Lung (tissue), 12 donors: Measurements from ENCODE around the gene PRKCQ. TPM values are rescaled to one million over a fixed set of nuclear protein-coding genes. Genes with fewer than 3 reads are reported as not detected.

ENCODE experiments used
- ATAC-seq: fragments of 200-7000 bp; cut with Tn5 transposase; one replicate; pipeline ENCODE4 v1.9.1; 2020; ENCODE audit warnings: moderate number of reproducible peaks; ENCODE audit not compliant: insufficient read depth, low FRiP score
- DNase-seq, 3 donors: peaks; one replicate each; pipeline ENCODE4 v3.0.0-alpha.2; 2013 to 2017
- H3K27ac ChIP-seq, 2 donors: one replicate each; pipeline ENCODE4 v1.5.1; 2013; ENCODE audit warnings: mild to moderate bottlenecking in 2 of 2, moderate library complexity in 2 of 2, control low read depth in 1 of 2, inconsistent platforms in 1 of 2, low read depth in 1 of 2, low read length in 1 of 2
- H3K27me3 ChIP-seq, 3 donors: one replicate each; pipeline ENCODE4 v1.5.1; 2013; ENCODE audit warnings: low read length in 2 of 3; ENCODE audit not compliant: control insufficient read depth in 3 of 3, insufficient read depth in 3 of 3
- H3K36me3 ChIP-seq, 4 donors: one replicate each; pipeline ENCODE4 v1.5.1; 2013; ENCODE audit warnings: low read length in 4 of 4, mild to moderate bottlenecking in 1 of 4, moderate library complexity in 1 of 4; ENCODE audit not compliant: control insufficient read depth in 4 of 4, insufficient read depth in 4 of 4
- H3K4me1 ChIP-seq, 5 donors: one replicate each; pipeline ENCODE4 v1.5.1; 2013; ENCODE audit warnings: low read length in 5 of 5, mild to moderate bottlenecking in 2 of 5, moderate library complexity in 1 of 5; ENCODE audit not compliant: control insufficient read depth in 5 of 5, insufficient read depth in 5 of 5
- H3K4me3 ChIP-seq: one replicate; pipeline ENCODE4 v1.5.1; 2013; ENCODE audit warnings: mild to moderate bottlenecking, control low read depth, moderate library complexity
- H3K9ac ChIP-seq, 2 donors: one replicate each; pipeline ENCODE4 v1.5.1; 2013; ENCODE audit warnings: low read length in 2 of 2, control low read depth in 1 of 2; ENCODE audit not compliant: insufficient read depth in 1 of 2
- H3K9me3 ChIP-seq, 4 donors: one replicate each; pipeline ENCODE4 v1.5.1; 2013; ENCODE audit warnings: low read length in 3 of 4, mild to moderate bottlenecking in 1 of 4, moderate library complexity in 1 of 4; ENCODE audit not compliant: control insufficient read depth in 4 of 4, insufficient read depth in 3 of 4
- CTCF ChIP-seq: IDR thresholded peaks from 2 replicates; pipeline ENCODE4 v1.5.1; 2012; ENCODE audit warnings: mild to moderate bottlenecking; ENCODE audit errors: control extremely low read depth, extremely low read depth
- WGBS, 2 donors: extraction: QIAGEN DNeasy Blood & Tissue Kit; methylation state at CpG; one replicate each; pipeline ENCODE4 v1.1.7; 2013; 5-methylcytosine and 5-hydroxymethylcytosine counted together
- polyA plus RNA-seq, 2 donors: library from polyadenylated mRNA; stranded (reverse); fragments of 200-250 nt; gene quantifications; one replicate each; pipeline ENCODE4 v1.2.1, GENCODE V29; 2013
- total RNA-seq, 2 donors: library from RNA; depleted of rRNA in 1 of 2; stranded (reverse); fragments of >200 nt in 1 of 2; gene quantifications; one replicate each; pipeline ENCODE4 v1.2.1, GENCODE V29; 2014 to 2021
- donor health status: control.
- donor health status: control.
- donor health status: Bipolar disorder and iron deficiency.
- donor health status: healthy.
- donor health status: DM: yes; HTN: yes; CAD: no.

PRKCQ gene
- total and polyA plus RNA-seq, 4 donors = 2.8 to 9.1 (median 7.2) TPM

- WGBS, 2 donors = 88 to 94% methylated on average over 4 of the region's 4 CpGs
- TF ChIP-seq CTCF = no peak
- Histone ChIP-seq H3K27me3 (peaks cover 0 to 3% (median 0%) of the 10 kb centered on the region in 3 donors), H3K4me1 (no peaks in the 10 kb centered on the region), H3K27ac (no peak overlapping the region), H3K9me3 (no peaks in the 10 kb centered on the region), H3K9ac (no peak overlapping the region), H3K4me3 (no peak overlapping the region), H3K36me3 (peaks cover 0 to 3% (median 0%) of the 10 kb centered on the region in 4 donors)
- DNase-seq (no peak), ATAC-seq (no peak)
Observed at GRCh38 chr10:6423004-6423403, 157.1 kb downstream of the PRKCQ start.

- H3K27ac ChIP-seq = no peak overlapping the region
- 77 to 83% methylated on average over 2 of the region's 2 CpGs for WGBS, 2 donors
- H3K9me3 ChIP-seq = no peaks in the 10 kb centered on the region
- H3K27me3 ChIP-seq = peaks cover 0 to 3% (median 0%) of the 10 kb centered on the region in 3 donors
- H3K4me1 ChIP-seq = no peaks in the 10 kb centered on the region
- no peak for DNase-seq
- no peak for TF ChIP-seq CTCF
- no peaks in the 10 kb centered on the region for H3K36me3 ChIP-seq
- no peak overlapping the region for H3K4me3 ChIP-seq
- no peak for ATAC-seq
- no peak overlapping the region for H3K9ac ChIP-seq
Observed at GRCh38 chr10:6418613-6419216, 161.4 kb downstream of the PRKCQ start.

- H3K9ac ChIP-seq = no peak overlapping the region
- no peak overlapping the region for H3K27ac ChIP-seq
- no peak for DNase-seq
- no peaks in the 10 kb centered on the region for H3K9me3 ChIP-seq
- H3K36me3 ChIP-seq = no peaks in the 10 kb centered on the region
- no peak overlapping the region for H3K4me3 ChIP-seq
- WGBS, 2 donors = 60 to 68% methylated on average over 5 of the region's 5 CpGs
- H3K27me3 ChIP-seq = peaks cover 0 to 3% (median 0%) of the 10 kb centered on the region in 3 donors
- no peak for TF ChIP-seq CTCF
- H3K4me1 ChIP-seq = no peaks in the 10 kb centered on the region
- no peak for ATAC-seq
Observed at GRCh38 chr10:6418167-6418566, 161.9 kb downstream of the PRKCQ start.
